HG02943 (cell line): ENCODE data around the gene TMEM191C.
"Not testable (repeated sequence)": the region's sequence is repeated elsewhere in the genome, so short reads cannot be mapped to it uniquely, and the experiment has no call there.

Experiments used
- ATAC-seq: cut with Tn5 transposase; IDR thresholded peaks from one replicate; pipeline ENCODE4 v1.9.1; 2021; ENCODE audit warnings: mild to moderate bottlenecking, low read depth, moderate library complexity; ENCODE audit not compliant: unreplicated experiment

Gene TMEM191C

GRCh38 chr22:21467337-21468193 lies at the start of gene TMEM191C:
Gene TMEM191C, plus strand, starts transcription at chr22:21467387. Its CDS starts 73 bp downstream, at chr22:21467460.
- ATAC-seq, result not testable (repeated sequence)

GRCh38 chr22:21417853-21418252 lies 49.3 kb upstream of the TMEM191C start:
- peak; percentile 14 for ATAC-seq

- not testable (repeated sequence) for ATAC-seq
Observed at GRCh38 chr22:21418974-21419638, 48.1 kb upstream of the TMEM191C start.

- ATAC-seq, result not testable (repeated sequence)
Observed at GRCh38 chr22:21420180-21420763, 46.9 kb upstream of the TMEM191C start.

- ATAC-seq, result not testable (repeated sequence)
Observed at GRCh38 chr22:21424084-21424709, 43.0 kb upstream of the TMEM191C start.

- ATAC-seq, result not testable (repeated sequence)
Observed at GRCh38 chr22:21434378-21435233, 32.6 kb upstream of the TMEM191C start.

- not testable (repeated sequence) for ATAC-seq
Observed at GRCh38 chr22:21435998-21436810, 31.0 kb upstream of the TMEM191C start.

- not testable (repeated sequence) for ATAC-seq
Observed at GRCh38 chr22:21438013-21438412, 29.2 kb upstream of the TMEM191C start.

- ATAC-seq, result not testable (repeated sequence)
Observed at GRCh38 chr22:21440018-21440636, 27.1 kb upstream of the TMEM191C start.

- ATAC-seq, result not testable (repeated sequence)
Observed at GRCh38 chr22:21440676-21441075, 26.5 kb upstream of the TMEM191C start.

- not testable (repeated sequence) for ATAC-seq
Observed at GRCh38 chr22:21441170-21441569, 26.0 kb upstream of the TMEM191C start.

- ATAC-seq, result not testable (repeated sequence)
Observed at GRCh38 chr22:21442123-21442522, 25.1 kb upstream of the TMEM191C start.

- not testable (repeated sequence) for ATAC-seq
Observed at GRCh38 chr22:21442646-21443045, 24.5 kb upstream of the TMEM191C start.

GRCh38 chr22:21443057-21443734 lies 24.0 kb upstream of the TMEM191C start:
- no peak for ATAC-seq

- ATAC-seq, result no peak
Observed at GRCh38 chr22:21443735-21444421, 23.3 kb upstream of the TMEM191C start.

- no peak for ATAC-seq
Observed at GRCh38 chr22:21444701-21445436, 22.3 kb upstream of the TMEM191C start.
